Stimulated activated CD4-positive, alpha-beta T cell treated with anti-CD3 and anti-CD28 coated beads, TNF-alpha, amount 100 ng/mL, for 48 hours (primary cell): ENCODE results near the gene ZNF148.

Experiments
- DNase-seq, 3 donors: peaks; one replicate each; pipeline ENCODE4 v3.0.0-alpha.2; 2020; ENCODE audit warnings: low read depth in 3 of 3

Gene ZNF148

DNA sequence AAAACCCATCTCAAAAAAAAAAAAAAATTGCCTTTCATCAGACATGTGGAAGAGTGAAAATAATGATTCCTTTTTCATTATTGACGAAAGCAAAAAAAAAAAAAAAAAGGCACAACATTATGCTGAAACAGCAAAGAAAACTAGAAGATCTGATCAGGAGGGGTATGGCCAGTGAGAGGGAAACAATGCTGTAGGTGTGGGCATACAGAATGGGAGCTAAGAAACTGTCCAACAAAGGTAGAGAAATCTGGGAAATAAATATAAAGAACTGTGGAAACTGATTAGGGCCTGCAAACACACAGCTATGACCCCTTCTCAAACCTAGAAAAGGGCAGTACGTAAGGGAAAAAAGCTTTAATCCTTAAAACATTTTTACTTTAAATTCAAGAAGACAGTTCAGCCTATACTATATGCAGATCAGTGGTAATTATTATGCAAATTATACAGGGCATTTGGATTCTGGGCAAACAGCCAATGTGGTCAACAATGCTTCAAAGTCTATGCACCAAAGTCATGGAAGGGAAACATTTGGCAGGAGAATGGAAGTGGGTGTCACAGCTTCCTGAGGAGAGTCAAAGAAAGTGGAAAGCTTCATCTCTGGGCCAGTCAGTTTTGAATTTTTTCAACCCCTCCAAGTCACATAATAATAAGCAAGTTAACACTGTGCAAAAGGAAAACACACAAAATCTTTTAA lies 94.3 kb downstream of the ZNF148 start:
- no peak for DNase-seq

- DNase-seq = no peak
Measured at GRCh38 chr3:125278155-125278554, 97.0 kb downstream of the ZNF148 start.

DNA sequence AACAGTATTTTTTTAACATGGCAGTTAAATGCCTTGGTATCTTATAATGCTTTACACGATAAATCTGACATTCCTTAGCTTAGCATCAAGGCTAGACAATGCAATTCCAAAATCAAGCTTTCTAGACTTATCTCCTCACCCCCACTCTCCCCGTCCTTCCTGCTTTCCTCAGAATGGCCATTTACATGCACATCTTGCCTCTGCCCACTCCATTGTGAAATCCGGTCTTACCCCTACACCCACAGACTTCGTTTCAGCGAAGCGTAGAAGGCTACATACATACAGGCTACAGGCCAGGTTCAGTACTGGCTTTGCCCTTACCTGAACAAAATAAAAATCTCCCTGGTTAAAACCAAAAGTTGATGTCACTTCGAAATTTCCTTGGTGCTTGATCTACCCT lies 104.0 kb downstream of the ZNF148 start:
- no peak for DNase-seq

DNA sequence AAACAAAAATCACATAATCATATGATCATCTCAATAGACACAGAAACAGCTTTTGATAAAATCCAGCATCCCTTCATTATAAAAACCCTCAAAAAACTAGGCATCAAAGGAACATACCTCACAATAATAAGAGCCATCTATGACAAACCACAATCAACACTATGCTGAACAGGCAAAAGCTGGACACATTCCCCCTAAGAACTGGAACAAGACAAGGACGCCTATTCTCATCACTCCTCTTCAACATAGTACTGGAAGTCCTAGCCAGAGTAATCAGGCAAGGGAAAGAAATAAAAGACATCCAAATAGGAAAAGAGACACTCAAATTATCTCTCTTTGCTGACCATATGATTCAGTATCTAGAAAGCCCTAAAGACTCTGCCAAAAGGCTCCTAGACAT lies 107.7 kb downstream of the ZNF148 start:
- DNase-seq = no peak

DNA sequence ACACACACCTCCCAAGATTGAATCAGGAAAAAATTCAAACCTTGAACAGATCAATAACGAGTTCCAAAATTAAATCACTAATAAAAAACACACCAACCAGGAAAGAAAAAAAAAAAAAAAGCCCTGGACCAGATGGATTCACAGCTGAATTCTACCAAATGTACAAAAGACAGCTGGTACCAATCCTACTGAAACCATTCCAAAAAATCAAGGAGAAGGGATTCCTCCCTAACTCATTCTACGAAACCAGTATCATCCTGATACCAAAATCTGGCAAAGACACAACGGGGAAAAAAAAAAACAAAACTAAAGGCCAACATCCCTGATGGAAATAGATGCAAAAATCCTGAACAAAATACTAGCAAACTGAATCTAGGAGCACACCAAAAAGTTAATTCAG lies 108.2 kb downstream of the ZNF148 start:
- DNase-seq = no peak

GRCh38 chr3:125262161-125262560 lies 113.0 kb downstream of the ZNF148 start:
- no peak for DNase-seq

- DNase-seq = no peak
Measured at GRCh38 chr3:125261031-125261430, 114.1 kb downstream of the ZNF148 start.

GRCh38 chr3:125260158-125260557 lies 115.0 kb downstream of the ZNF148 start:
- no peak for DNase-seq

DNA sequence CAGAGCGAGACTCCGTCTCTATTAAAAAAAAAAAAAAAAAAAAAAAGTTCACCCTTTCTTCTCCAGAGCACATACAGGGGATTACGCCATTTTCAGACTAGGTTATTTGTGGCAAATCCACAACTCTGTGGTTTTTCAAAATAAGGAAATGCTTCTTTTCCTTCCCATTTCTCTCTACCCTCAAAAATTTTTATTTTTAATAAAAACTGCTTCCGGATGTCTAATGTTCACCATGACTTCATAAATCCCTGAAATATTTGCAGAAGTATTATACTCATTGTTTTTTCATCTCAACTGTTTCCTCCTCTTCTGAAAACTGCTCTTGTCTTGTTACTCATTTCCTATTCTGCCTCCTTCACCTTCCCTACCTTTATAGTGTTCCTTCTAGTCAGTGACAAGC lies 117.6 kb downstream of the ZNF148 start:
- DNase-seq = no peak

GRCh38 chr3:125256675-125257074 lies 118.5 kb downstream of the ZNF148 start:
- no peak for DNase-seq

- DNase-seq = no peak
Measured at GRCh38 chr3:125250973-125251372, 124.2 kb downstream of the ZNF148 start.

DNA sequence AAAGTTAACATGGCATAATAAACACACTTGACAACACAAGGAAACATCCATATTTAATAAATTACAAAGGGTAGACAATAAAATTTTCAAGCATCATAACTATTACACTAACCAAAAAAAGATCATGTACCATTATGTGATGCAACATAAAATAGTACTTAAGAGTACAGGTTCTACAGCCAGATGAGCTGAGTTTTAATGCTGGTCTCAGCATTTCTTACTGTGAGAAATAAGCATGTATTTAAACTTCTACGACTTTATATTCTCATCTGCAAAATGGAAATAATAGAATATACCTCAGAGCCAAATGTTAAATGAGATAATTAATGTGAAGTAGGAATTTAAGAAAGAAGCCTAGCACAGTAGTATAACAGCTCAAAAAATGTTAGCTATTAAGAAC lies 128.9 kb downstream of the ZNF148 start:
- no peak for DNase-seq

GRCh38 chr3:125245521-125245920 lies 129.6 kb downstream of the ZNF148 start:
- DNase-seq = no peak

- no peak for DNase-seq
Measured at GRCh38 chr3:125240496-125240895, 134.6 kb downstream of the ZNF148 start.

- DNase-seq = no peak
Measured at GRCh38 chr3:125239266-125239665, 135.9 kb downstream of the ZNF148 start.

- no peak for DNase-seq
Measured at GRCh38 chr3:125238759-125239158, 136.4 kb downstream of the ZNF148 start.

- DNase-seq = no peak
Measured at GRCh38 chr3:125236331-125236903, 138.7 kb downstream of the ZNF148 start.

GRCh38 chr3:125234831-125235230 lies 140.3 kb downstream of the ZNF148 start:
- DNase-seq = no peak

DNA sequence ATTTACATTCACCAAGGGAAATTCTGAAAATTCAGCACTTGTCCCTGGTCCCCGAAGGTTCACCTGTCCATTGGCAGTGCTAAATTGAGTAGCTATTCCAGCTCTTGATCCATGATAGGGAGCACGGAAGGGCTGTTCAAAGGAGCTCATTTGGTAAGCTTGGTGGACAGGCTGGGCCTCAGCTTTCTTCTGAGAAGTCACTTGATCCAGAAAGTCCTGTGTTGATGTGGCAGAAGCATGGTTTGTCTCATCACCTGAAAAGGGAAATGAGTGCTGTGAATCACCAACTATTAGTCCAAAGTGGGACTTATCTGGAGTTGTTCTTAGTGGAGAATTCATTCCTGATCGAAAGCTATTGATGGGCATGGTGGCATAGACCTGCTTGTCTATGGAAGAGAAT lies 142.7 kb downstream of the ZNF148 start:
- no peak for DNase-seq

GRCh38 chr3:125231895-125232294 lies 143.2 kb downstream of the ZNF148 start:
- DNase-seq = no peak

GRCh38 chr3:125229707-125230106 lies 145.4 kb downstream of the ZNF148 start:
- no peak for DNase-seq

DNA sequence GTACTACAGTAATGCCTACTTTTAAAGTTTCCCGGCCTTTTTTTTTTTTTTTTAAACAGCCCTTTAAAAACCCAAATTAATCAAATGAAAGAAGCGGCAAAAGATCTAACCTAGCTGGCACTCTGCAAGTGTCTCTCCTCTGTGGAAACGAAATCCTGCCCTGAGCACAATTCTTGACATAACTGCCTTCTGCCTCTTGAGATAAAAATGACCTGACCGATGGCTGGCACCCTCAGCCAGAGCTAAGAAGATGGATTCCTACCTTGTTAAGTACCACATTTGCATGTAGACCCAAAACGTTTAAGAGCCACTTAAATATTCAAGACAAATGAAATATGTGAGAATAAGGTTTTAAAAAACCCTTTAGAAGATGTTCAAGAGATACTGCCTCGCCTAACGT lies 146.0 kb downstream of the ZNF148 start:
- DNase-seq = no peak

GRCh38 chr3:125221831-125222230 lies 153.3 kb downstream of the ZNF148 start:
- no peak for DNase-seq
